Mesodermal cell (in vitro differentiated cells): ENCODE results near the gene RREB1.

Experiments used
- H3K27ac ChIP-seq: 2 replicates; pipeline ENCODE4 v1.7.0; 2013; ENCODE audit warnings: mild to moderate bottlenecking, low read depth, low read length, moderate library complexity; ENCODE audit not compliant: severe bottlenecking
- H3K36me3 ChIP-seq: 2 replicates; pipeline ENCODE4 v1.7.1; 2013; ENCODE audit warnings: mild to moderate bottlenecking, low read length, moderate library complexity; ENCODE audit not compliant: control insufficient read depth, insufficient read depth
- H3K4me1 ChIP-seq: one replicate; pipeline ENCODE4 v1.7.1; 2013; ENCODE audit warnings: mild to moderate bottlenecking, low read length; ENCODE audit not compliant: insufficient read depth, control insufficient read depth, poor library complexity, severe bottlenecking
- H3K4me3 ChIP-seq: 2 replicates; pipeline ENCODE4 v1.7.0; 2013; ENCODE audit warnings: low read length, control low read depth, mild to moderate bottlenecking; ENCODE audit not compliant: insufficient read depth, poor library complexity, severe bottlenecking; ENCODE audit errors: extremely low read depth
- H3K9me3 ChIP-seq: 2 replicates; pipeline ENCODE4 v1.7.1; 2013; ENCODE audit warnings: mild to moderate bottlenecking, low read length, moderate library complexity; ENCODE audit not compliant: control insufficient read depth
- WGBS, 2 experiments: methylation state at CpG; one replicate each; pipeline ENCODE4 v1.1.5; 2013; ENCODE audit warnings: missing lambda C conversion rate in 2 of 2; ENCODE audit not compliant: insufficient coverage in 2 of 2; 5-methylcytosine and 5-hydroxymethylcytosine counted together

Gene RREB1

DNA sequence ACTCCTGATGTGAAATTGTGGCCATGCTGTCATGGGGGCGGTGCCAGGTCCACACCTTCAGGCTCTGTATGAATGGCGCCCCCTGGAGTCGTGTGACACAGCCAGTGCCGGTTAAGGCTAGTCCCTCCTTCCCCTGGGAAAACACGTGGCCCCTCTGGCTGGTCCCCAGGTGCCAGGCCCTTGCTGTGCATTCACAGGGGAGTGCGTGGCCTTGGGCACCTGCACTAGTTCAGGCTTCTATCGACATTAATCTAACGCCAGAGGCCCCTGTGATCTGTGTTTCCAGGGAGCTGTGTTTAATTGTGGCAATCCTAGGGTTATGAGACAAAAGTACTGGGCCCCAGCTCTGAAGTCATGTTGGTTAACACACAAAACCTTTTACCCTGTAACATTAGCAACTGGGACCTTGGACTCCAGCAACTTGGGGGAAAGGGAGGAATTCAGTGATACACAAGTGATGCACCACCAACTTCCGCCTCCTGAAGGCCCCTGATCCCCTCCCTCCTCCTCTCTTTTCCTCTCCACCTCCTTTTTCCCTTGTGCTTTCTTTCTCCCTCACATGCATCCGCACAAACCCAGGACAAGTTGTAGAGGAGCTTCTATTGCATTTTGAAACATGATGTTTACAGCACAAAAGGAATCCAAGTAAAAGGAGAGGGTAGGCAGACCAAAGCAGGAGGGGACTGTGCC is 131.3 kb downstream of the RREB1 start:
- no peak overlapping the region for H3K4me3 ChIP-seq
- peaks cover 20% of the 10 kb centered on the region for H3K4me1 ChIP-seq
- WGBS, 2 experiments = 18 to 31% methylated on average over 5 to 6 of the region's 10 CpGs
- H3K27ac ChIP-seq = no peak overlapping the region
- peaks cover 65% of the 10 kb centered on the region for H3K36me3 ChIP-seq
- no peaks in the 10 kb centered on the region for H3K9me3 ChIP-seq

DNA sequence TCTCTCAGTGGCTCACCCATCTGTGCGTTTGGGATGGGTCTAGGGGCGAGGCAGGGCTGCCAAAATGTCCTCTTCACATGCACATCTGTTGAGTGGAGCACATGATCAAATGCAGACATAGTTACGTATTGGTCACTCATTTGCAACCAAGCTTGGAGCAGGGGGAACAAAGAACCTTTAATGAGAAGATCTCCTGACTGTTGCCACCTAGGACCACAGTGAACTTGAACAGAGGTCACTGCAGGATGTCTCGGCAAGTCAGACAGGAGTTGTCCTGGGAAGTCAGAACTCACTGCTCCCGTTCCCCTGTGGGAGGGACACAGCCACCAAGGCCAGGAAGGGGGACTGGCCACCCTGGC is 131.8 kb downstream of the RREB1 start:
- H3K4me1 ChIP-seq = peaks cover 20% of the 10 kb centered on the region
- 89 to 91% methylated on average over 5 of the region's 5 CpGs for WGBS, 2 experiments
- H3K9me3 ChIP-seq = no peaks in the 10 kb centered on the region
- H3K27ac ChIP-seq = no peak overlapping the region
- H3K36me3 ChIP-seq = peaks cover 65% of the 10 kb centered on the region
- no peak overlapping the region for H3K4me3 ChIP-seq

DNA sequence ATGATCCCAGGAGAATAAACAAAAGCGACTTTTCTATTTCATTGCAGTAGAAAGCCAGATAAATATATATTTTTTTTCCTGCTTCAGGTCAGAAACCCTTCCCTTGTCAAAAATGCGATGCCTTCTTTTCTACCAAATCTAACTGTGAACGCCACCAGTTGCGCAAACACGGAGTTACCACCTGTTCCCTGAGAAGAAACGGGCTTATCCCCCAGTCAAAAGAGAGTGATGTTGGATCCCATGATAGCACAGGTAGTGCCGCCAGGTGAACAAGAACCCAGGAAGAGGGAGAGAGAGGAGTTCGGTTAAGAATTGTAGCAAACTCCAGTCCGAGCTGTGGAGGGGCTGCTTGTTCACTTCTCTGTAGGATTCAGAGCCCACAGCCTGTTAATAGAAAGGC is 132.6 kb downstream of the RREB1 start:
- Histone ChIP-seq H3K27ac (no peak overlapping the region), H3K9me3 (no peaks in the 10 kb centered on the region), H3K36me3 (peaks cover 62% of the 10 kb centered on the region), H3K4me1 (peaks cover 20% of the 10 kb centered on the region), H3K4me3 (no peak overlapping the region)
- 93 to 99% methylated on average over 7 to 8 of the region's 9 CpGs for WGBS, 2 experiments

DNA sequence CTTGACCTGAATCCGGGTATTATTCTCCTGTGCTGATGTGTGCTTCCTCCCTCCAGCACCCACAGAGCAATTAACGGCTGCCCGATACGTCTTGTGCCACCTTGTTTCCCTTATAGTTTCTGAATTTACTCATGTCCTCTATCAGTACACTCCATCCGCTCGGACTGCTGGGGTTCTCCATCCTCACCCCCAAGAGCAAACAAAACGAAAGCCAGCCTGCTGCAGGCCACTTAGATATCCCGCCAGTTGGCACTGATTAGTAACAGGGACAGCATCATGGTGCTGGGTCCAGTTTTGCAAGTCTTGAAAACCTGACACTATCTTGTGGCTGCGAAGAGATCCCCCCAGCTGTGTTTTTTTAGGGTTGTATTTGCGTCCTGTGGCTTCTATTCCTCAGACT is 133.4 kb downstream of the RREB1 start:
- no peaks in the 10 kb centered on the region for H3K9me3 ChIP-seq
- H3K4me3 ChIP-seq = no peak overlapping the region
- WGBS, 2 experiments = 93 to 99% methylated on average over 10 of the region's 10 CpGs
- H3K36me3 ChIP-seq = peaks cover 61% of the 10 kb centered on the region
- peaks cover 18% of the 10 kb centered on the region for H3K4me1 ChIP-seq
- H3K27ac ChIP-seq = no peak overlapping the region

DNA sequence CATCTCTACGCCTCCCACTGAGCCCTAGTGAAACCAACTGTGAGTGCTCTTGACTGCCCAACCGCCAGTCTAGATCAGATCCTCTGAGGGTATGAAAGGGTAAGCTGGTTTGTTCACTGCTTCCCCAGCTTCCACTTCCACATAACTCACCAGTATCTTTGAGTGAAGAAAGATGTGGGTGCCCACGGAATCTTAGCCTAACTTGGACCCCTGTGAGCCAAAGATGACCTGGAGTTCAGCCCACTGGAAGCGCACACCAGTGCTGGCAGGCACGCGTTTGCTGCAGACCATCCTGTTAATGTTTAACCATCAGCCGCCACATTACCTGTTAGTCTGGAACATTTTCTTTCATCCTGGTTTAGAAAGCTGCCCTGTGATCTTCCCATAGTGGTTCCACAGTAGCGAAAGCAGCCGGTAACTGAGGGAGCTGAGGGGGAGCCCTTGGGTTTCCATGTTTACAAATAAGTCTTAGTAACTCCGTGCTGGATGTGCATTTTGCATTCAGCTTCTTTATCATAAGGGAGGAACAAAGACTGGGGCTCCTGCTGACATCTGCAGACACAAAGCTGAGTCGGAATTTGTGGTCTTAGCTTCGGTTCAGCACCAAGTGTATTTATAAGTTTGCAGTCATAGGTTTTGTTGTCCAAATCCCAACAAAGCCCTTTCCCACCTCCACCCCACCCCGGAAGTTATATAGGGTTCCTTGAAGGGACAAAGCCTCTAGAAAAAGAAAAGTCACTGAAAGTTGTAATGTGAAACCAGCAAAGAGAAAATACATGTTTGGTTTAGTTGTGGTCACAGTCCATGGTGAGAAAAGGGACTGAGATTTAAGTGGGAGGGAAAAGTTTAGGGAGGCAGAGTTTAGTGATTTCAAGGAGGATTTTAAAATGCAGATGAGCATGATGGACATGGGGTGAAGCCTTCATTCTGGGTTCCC is 134.2 kb downstream of the RREB1 start:
- Histone ChIP-seq H3K27ac (peak overlapping the region; percentile 68), H3K9me3 (no peaks in the 10 kb centered on the region), H3K36me3 (peaks cover 65% of the 10 kb centered on the region), H3K4me3 (no peak overlapping the region), H3K4me1 (peaks cover 18% of the 10 kb centered on the region)
- WGBS, 2 experiments = 73 to 74% methylated on average over 7 to 8 of the region's 13 CpGs

DNA sequence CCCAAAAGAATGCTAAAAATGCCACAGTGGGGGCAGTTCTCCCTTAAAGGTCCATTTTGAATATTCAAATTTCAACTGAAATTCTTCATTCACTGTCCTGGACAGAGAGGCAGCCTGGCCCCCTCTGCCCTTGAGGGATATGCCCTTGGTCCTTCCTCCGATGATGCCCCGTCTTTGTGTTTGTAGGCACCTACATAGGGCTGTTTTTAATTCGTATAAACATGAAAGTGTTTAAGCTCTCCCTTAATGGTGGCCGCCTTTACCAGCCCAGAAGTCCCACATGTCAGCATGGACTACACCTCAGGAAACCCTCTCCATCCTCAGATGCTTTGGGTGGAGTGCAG is 135.0 kb downstream of the RREB1 start:
- H3K4me1 ChIP-seq = peaks cover 18% of the 10 kb centered on the region
- H3K9me3 ChIP-seq = no peaks in the 10 kb centered on the region
- peak overlapping the region; percentile 68 for H3K27ac ChIP-seq
- H3K36me3 ChIP-seq = peaks cover 67% of the 10 kb centered on the region
- 58 to 67% methylated on average over 2 to 4 of the region's 4 CpGs for WGBS, 2 experiments
- H3K4me3 ChIP-seq = no peak overlapping the region

DNA sequence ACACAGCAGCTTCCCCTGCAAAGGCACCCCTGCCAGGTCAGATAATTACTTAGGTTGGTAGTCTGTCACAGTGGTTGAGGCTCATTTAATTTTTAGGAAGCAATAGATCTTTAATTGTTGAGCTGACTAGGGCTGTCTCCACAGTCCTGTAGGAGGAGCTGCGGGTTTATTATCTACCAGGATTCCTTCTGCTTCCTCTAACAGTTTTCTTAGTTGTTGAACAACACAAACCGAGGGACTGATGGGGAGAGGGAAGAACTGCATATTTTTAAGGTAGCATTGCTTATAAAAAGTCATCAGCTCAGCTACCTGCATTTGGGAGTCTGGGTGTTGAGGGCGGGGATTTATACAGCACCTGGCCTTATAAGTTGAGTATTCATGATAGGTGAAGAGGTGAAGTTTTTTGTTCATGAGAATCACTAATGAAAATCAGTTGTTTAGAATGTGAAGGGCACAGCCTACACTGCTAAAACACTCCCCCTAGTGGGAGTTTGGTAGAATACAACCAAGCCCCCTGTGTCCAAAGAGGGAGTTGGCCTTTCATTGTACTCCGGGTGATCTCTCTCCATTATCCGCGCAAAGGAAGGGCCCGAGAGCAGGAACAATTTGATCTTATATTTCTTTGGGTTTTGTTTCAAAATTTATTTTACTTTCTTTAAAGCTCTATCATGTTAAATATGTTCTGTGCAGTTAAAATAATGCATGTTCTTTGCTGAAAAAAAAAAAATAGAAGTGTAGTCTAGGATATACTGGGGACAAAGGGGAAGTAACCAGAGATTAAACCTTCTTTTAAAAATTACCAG is 135.6 kb downstream of the RREB1 start:
- H3K4me1 ChIP-seq = peaks cover 18% of the 10 kb centered on the region
- H3K27ac ChIP-seq = peak overlapping the region; percentile 68
- WGBS, 2 experiments = 27 to 60% methylated on average over 1 to 3 of the region's 7 CpGs
- no peaks in the 10 kb centered on the region for H3K9me3 ChIP-seq
- peaks cover 69% of the 10 kb centered on the region for H3K36me3 ChIP-seq
- no peak overlapping the region for H3K4me3 ChIP-seq

DNA sequence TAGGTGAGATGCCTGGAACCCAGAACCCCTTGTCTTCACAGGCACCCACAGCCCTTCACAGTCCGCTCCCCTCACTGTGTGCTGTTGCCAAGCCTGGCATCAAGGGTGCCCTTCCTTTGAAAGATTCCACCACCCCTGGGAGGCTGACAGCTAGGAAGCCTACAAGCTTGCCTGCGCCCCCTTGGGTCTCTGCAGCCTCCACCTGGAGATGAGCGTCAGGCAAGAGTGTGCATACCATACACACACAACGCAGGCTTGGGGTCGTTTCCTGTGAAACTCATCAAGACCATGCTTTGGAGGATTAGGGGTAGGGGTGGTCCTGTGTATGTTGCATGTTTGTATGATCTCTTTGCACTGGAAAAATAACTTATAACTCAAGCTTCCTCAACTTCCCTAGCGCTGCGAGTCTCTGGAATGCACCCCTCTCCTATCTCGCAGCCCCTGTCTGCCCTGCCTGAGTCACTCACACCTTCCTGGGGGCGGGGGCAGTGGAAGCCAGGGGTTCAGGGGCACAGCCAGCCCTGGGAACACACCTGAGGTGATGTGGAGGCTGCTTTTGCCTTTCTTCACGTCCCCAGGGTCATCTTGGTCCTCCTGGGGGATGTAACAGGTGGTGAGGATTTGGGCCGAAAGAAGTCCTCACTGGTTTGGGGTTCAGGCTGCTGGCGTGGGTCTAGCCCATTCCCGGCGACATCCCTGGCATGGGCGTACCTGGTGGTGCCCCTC is 138.1 kb downstream of the RREB1 start:
- no peaks in the 10 kb centered on the region for H3K9me3 ChIP-seq
- H3K4me1 ChIP-seq = peaks cover 28% of the 10 kb centered on the region
- no peak overlapping the region for H3K27ac ChIP-seq
- WGBS, 2 experiments = 96 to 100% methylated on average over 8 to 10 of the region's 15 CpGs
- peaks cover 69% of the 10 kb centered on the region for H3K36me3 ChIP-seq
- no peak overlapping the region for H3K4me3 ChIP-seq

DNA sequence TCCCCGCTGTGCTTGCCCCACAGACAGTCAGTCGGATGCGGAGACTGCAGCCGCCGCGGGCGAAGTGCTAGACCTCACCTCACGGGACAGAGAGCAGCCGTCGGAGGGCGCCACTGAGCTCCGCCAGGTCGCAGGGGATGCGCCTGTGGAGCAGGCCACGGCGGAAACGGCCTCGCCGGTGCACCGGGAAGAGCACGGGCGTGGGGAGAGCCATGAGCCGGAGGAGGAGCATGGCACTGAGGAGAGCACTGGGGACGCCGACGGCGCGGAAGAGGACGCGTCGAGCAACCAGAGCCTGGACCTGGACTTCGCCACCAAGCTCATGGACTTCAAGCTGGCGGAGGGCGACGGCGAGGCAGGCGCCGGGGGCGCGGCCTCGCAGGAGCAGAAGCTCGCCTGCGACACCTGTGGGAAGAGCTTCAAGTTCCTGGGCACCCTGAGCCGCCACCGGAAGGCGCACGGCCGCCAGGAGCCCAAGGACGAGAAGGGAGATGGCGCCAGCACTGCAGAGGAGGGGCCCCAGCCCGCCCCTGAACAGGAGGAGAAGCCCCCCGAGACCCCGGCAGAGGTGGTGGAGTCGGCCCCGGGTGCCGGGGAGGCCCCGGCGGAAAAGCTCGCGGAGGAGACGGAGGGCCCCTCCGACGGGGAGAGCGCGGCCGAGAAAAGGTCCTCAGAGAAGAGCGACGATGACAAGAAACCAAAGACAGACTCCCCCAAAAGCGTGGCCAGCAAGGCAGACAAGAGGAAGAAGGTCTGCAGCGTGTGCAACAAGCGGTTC is 138.8 kb downstream of the RREB1 start:
- Histone ChIP-seq H3K4me3 (no peak overlapping the region), H3K27ac (no peak overlapping the region), H3K9me3 (no peaks in the 10 kb centered on the region), H3K36me3 (peaks cover 68% of the 10 kb centered on the region), H3K4me1 (peaks cover 28% of the 10 kb centered on the region)
- 95% methylated on average over 71 of the region's 71 CpGs for WGBS, 2 experiments

DNA sequence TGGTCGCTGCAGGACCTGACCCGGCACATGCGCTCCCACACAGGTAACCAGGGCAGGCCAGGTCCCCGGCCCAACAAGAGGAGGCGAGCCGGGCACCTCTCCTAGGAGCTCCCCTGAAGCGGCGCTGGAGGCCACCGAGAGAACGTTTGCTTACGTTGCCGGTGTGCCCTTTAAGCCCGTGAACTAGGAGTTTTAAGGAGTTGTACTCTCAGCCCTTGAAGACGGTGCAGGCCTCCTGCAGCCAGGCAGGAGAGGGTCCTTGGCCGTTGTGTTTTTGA is 139.4 kb downstream of the RREB1 start:
- peaks cover 69% of the 10 kb centered on the region for H3K36me3 ChIP-seq
- no peak overlapping the region for H3K27ac ChIP-seq
- WGBS, 2 experiments = 97% methylated on average over 15 of the region's 15 CpGs

More for the DNA sequence above, 139.4 kb downstream of the RREB1 start:
- H3K4me1 ChIP-seq = peaks cover 24% of the 10 kb centered on the region
- H3K9me3 ChIP-seq = no peaks in the 10 kb centered on the region
- no peak overlapping the region for H3K4me3 ChIP-seq
